Trophoblast cell (in vitro differentiated cells and primary cell): Measurements from ENCODE around the gene KRT13.

ENCODE experiments used
- DNase-seq, 2 donors: peaks; one replicate each; pipeline ENCODE4 v3.0.0-alpha.2; 2016
- H2AFZ ChIP-seq: 2 replicates; pipeline ENCODE4 v1.6.1; 2013; ENCODE audit warnings: low read length, moderate library complexity, mild to moderate bottlenecking; ENCODE audit not compliant: insufficient read depth, poor library complexity
- H2AK5ac ChIP-seq: 2 replicates; pipeline ENCODE4 v1.6.1; 2013; ENCODE audit warnings: mild to moderate bottlenecking, low read length
- H2BK120ac ChIP-seq: 2 replicates; pipeline ENCODE4 v1.6.1; 2013; ENCODE audit warnings: low read length, mild to moderate bottlenecking, moderate library complexity; ENCODE audit not compliant: insufficient read depth, poor library complexity
- H2BK12ac ChIP-seq: 2 replicates; pipeline ENCODE4 v1.6.1; 2013; ENCODE audit warnings: mild to moderate bottlenecking, low read length, moderate library complexity
- H2BK5ac ChIP-seq: 2 replicates; pipeline ENCODE4 v1.6.1; 2013; ENCODE audit warnings: low read length, low read depth, moderate library complexity, mild to moderate bottlenecking; ENCODE audit not compliant: poor library complexity
- H3K14ac ChIP-seq: 2 replicates; pipeline ENCODE4 v1.6.1; 2013; ENCODE audit warnings: mild to moderate bottlenecking, low read length
- H3K18ac ChIP-seq: 2 replicates; pipeline ENCODE4 v1.6.1; 2013; ENCODE audit warnings: mild to moderate bottlenecking, low read length
- H3K23ac ChIP-seq: 2 replicates; pipeline ENCODE4 v1.6.1; 2013; ENCODE audit warnings: low read length
- H3K27ac ChIP-seq: 2 replicates; pipeline ENCODE4 v1.5.1; 2013; ENCODE audit warnings: low read depth, mild to moderate bottlenecking, inconsistent platforms, low read length, moderate library complexity
- H3K27me3 ChIP-seq: 2 replicates; pipeline ENCODE4 v1.6.1; 2013; ENCODE audit warnings: inconsistent platforms, mild to moderate bottlenecking, low read length, moderate library complexity; ENCODE audit not compliant: insufficient read depth
- H3K36me3 ChIP-seq, 2 experiments: 1 replicate in 1 of 2; 2 replicates in 1 of 2; pipeline ENCODE4 v1.6.1; 2013; ENCODE audit warnings: low read length in 2 of 2, mild to moderate bottlenecking in 2 of 2, moderate library complexity in 1 of 2; ENCODE audit not compliant: insufficient read depth in 2 of 2, control insufficient read depth in 1 of 2
- H3K4ac ChIP-seq: 2 replicates; pipeline ENCODE4 v1.6.1; 2013; ENCODE audit warnings: low read depth, mild to moderate bottlenecking, low read length, moderate library complexity
- H3K4me1 ChIP-seq, 2 experiments: 1 replicate in 1 of 2; 2 replicates in 1 of 2; pipeline ENCODE4 v1.6.1; 2013; ENCODE audit warnings: low read length in 2 of 2, mild to moderate bottlenecking in 2 of 2, moderate library complexity in 1 of 2; ENCODE audit not compliant: insufficient read depth in 2 of 2, control insufficient read depth in 1 of 2
- H3K4me2 ChIP-seq: 2 replicates; pipeline ENCODE4 v1.6.1; 2013; ENCODE audit warnings: inconsistent platforms, mild to moderate bottlenecking, low read length, moderate library complexity
- H3K4me3 ChIP-seq: 2 replicates; pipeline ENCODE4 v1.5.1; 2013; ENCODE audit warnings: mild to moderate bottlenecking, low read depth, low read length, inconsistent platforms
- H3K79me1 ChIP-seq: one replicate; pipeline ENCODE4 v1.6.1; 2013; ENCODE audit warnings: low read length
- H3K79me2 ChIP-seq: 2 replicates; pipeline ENCODE4 v1.6.1; 2013; ENCODE audit warnings: low read length, mild to moderate bottlenecking; ENCODE audit not compliant: control insufficient read depth, insufficient read depth, poor library complexity
- H3K9ac ChIP-seq: 2 replicates; pipeline ENCODE4 v1.6.1; 2013; ENCODE audit warnings: mild to moderate bottlenecking, low read length
- H3K9me3 ChIP-seq: 2 replicates; pipeline ENCODE4 v1.6.1; 2013; ENCODE audit warnings: low read depth, mild to moderate bottlenecking, control low read depth, inconsistent platforms, low read length; ENCODE audit not compliant: insufficient read depth
- H4K12ac ChIP-seq: 2 replicates; pipeline ENCODE4 v1.6.1; 2013; ENCODE audit warnings: low read depth, mild to moderate bottlenecking, low read length, moderate library complexity
- H4K8ac ChIP-seq: 2 replicates; pipeline ENCODE4 v1.6.1; 2013; ENCODE audit warnings: low read depth, mild to moderate bottlenecking, low read length, moderate library complexity
- H4K91ac ChIP-seq: one replicate; pipeline ENCODE4 v1.6.1; 2013; ENCODE audit warnings: low read depth, mild to moderate bottlenecking, low read length, moderate library complexity
- WGBS: extraction: QIAGEN DNeasy Blood & Tissue Kit; methylation state at CpG from one replicate; pipeline ENCODE4 v1.1.7; 2013; ENCODE audit warnings: missing lambda C conversion rate; ENCODE audit not compliant: insufficient read length, insufficient coverage; ENCODE audit errors: extremely low coverage; 5-methylcytosine and 5-hydroxymethylcytosine counted together

Gene KRT13

DNA sequence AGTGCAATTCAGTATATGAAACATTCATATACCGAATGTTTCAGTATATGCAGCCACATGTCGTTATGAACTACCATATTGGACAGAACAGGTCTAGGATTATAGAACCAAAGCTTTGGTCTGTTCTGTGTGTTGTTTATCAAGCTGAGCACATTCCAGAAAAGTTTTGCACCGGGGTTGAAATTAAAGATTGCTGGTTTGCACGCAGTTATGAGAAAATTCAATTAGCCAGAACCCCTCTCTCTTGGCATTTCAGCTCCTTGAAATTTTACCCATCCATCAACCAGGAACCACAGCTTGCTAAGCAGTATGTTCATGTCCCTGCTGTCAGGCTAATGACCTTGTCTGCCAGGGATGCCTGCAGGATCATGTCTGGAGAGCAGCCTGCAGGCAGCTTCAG is 47.7 kb downstream of the KRT13 start:
- Histone ChIP-seq H2BK120ac (no peak overlapping the region), H2AK5ac (no peak overlapping the region), H3K27me3 (no peaks in the 10 kb centered on the region), H3K4ac (no peak overlapping the region), H3K9me3 (no peaks in the 10 kb centered on the region), H2BK5ac (no peak overlapping the region), H3K14ac (no peak overlapping the region), H3K27ac (no peak overlapping the region), H3K9ac (no peak overlapping the region), H3K79me1 (no peaks in the 10 kb centered on the region), H3K4me3 (no peak overlapping the region), H3K36me3 (no peaks in the 10 kb centered on the region), H3K4me1 (no peaks in the 10 kb centered on the region), H3K23ac (no peak overlapping the region), H2AFZ (no peak overlapping the region), H3K4me2 (no peak overlapping the region), H3K79me2 (no peaks in the 10 kb centered on the region), H4K12ac (no peak overlapping the region), H4K91ac (no peak overlapping the region), H3K18ac (no peak overlapping the region), H4K8ac (no peak overlapping the region), H2BK12ac (no peak overlapping the region)
- no CpG with 5 or more reads among the region's 4 CpGs for WGBS
- no peak for DNase-seq

GRCh38 chr17:41456204-41456603 is 49.2 kb downstream of the KRT13 start:
- no peaks in the 10 kb centered on the region for H3K27me3 ChIP-seq
- H4K12ac ChIP-seq: no peak overlapping the region
- no peak overlapping the region for H4K91ac ChIP-seq
- H3K27ac ChIP-seq: no peak overlapping the region
- H2AK5ac ChIP-seq: no peak overlapping the region
- H3K4me2 ChIP-seq: no peak overlapping the region
- no peak overlapping the region for H3K14ac ChIP-seq
- no peak overlapping the region for H3K9ac ChIP-seq
- no peaks in the 10 kb centered on the region for H3K36me3 ChIP-seq
- no peak overlapping the region for H3K4me3 ChIP-seq
- no peak overlapping the region for H3K23ac ChIP-seq
- H3K4ac ChIP-seq: no peak overlapping the region
- H2BK12ac ChIP-seq: no peak overlapping the region
- no peak overlapping the region for H2BK5ac ChIP-seq
- H2AFZ ChIP-seq: no peak overlapping the region
- peak in 1 of 2 donors; percentile 49 for DNase-seq
- H2BK120ac ChIP-seq: no peak overlapping the region
- H4K8ac ChIP-seq: no peak overlapping the region
- no peaks in the 10 kb centered on the region for H3K79me1 ChIP-seq
- H3K79me2 ChIP-seq: no peaks in the 10 kb centered on the region
- H3K4me1 ChIP-seq: no peaks in the 10 kb centered on the region
- no peak overlapping the region for H3K18ac ChIP-seq
- WGBS: no CpG with 5 or more reads among the region's 3 CpGs
- no peaks in the 10 kb centered on the region for H3K9me3 ChIP-seq

- H3K36me3 ChIP-seq: no peaks in the 10 kb centered on the region
- no peak overlapping the region for H3K4ac ChIP-seq
- H3K4me2 ChIP-seq: no peak overlapping the region
- H3K79me2 ChIP-seq: no peaks in the 10 kb centered on the region
- no peak overlapping the region for H2BK120ac ChIP-seq
- H3K18ac ChIP-seq: no peak overlapping the region
- H3K9me3 ChIP-seq: no peaks in the 10 kb centered on the region
- DNase-seq: no peak
- no peak overlapping the region for H2AFZ ChIP-seq
- no peaks in the 10 kb centered on the region for H3K27me3 ChIP-seq
- H3K4me3 ChIP-seq: no peak overlapping the region
- H3K23ac ChIP-seq: no peak overlapping the region
- no peaks in the 10 kb centered on the region for H3K79me1 ChIP-seq
- H4K12ac ChIP-seq: no peak overlapping the region
- no peak overlapping the region for H3K27ac ChIP-seq
- no CpG with 5 or more reads among the region's 1 CpG for WGBS
- H3K14ac ChIP-seq: no peak overlapping the region
- no peak overlapping the region for H2BK12ac ChIP-seq
- no peaks in the 10 kb centered on the region for H3K4me1 ChIP-seq
- no peak overlapping the region for H2BK5ac ChIP-seq
- H4K91ac ChIP-seq: no peak overlapping the region
- no peak overlapping the region for H2AK5ac ChIP-seq
- H4K8ac ChIP-seq: no peak overlapping the region
- H3K9ac ChIP-seq: no peak overlapping the region
These were observed 50.2 kb downstream of the KRT13 start for GRCh38 chr17:41455236-41455635.

GRCh38 chr17:41453066-41453465 is 52.3 kb downstream of the KRT13 start:
- no peak overlapping the region for H4K91ac ChIP-seq
- no peak for DNase-seq
- no peaks in the 10 kb centered on the region for H3K36me3 ChIP-seq
- H3K9me3 ChIP-seq: no peaks in the 10 kb centered on the region
- no peaks in the 10 kb centered on the region for H3K4me1 ChIP-seq
- no peak overlapping the region for H2BK12ac ChIP-seq
- H3K23ac ChIP-seq: no peak overlapping the region
- H3K27ac ChIP-seq: no peak overlapping the region
- no peaks in the 10 kb centered on the region for H3K79me1 ChIP-seq
- H3K4me3 ChIP-seq: no peak overlapping the region
- WGBS: no CpG with 5 or more reads among the region's 3 CpGs
- H3K27me3 ChIP-seq: no peaks in the 10 kb centered on the region
- H4K8ac ChIP-seq: no peak overlapping the region
- H3K9ac ChIP-seq: no peak overlapping the region
- H4K12ac ChIP-seq: no peak overlapping the region
- no peak overlapping the region for H2AK5ac ChIP-seq
- no peak overlapping the region for H3K4me2 ChIP-seq
- no peak overlapping the region for H3K14ac ChIP-seq
- H3K4ac ChIP-seq: no peak overlapping the region
- H2BK120ac ChIP-seq: no peak overlapping the region
- H3K79me2 ChIP-seq: no peaks in the 10 kb centered on the region
- no peak overlapping the region for H2AFZ ChIP-seq
- no peak overlapping the region for H2BK5ac ChIP-seq
- H3K18ac ChIP-seq: no peak overlapping the region
